GM21825 (cell line): ENCODE results near the gene APLF.
"Not testable (repeated sequence)": the region's sequence is repeated elsewhere in the genome, so short reads cannot be mapped to it uniquely, and the experiment has no call there.

ENCODE experiments used
- ATAC-seq: cut with Tn5 transposase; IDR thresholded peaks from one replicate; pipeline ENCODE4 v1.9.1; 2021; ENCODE audit warnings: mild to moderate bottlenecking, moderate library complexity; ENCODE audit not compliant: unreplicated experiment

The APLF gene

GRCh38 chr2:68526943-68527342 is 59.6 kb downstream of the APLF start:
- ATAC-seq: not testable (repeated sequence)

- ATAC-seq: not testable (repeated sequence)
Observed at GRCh38 chr2:68527343-68528081, 60.1 kb downstream of the APLF start.

- not testable (repeated sequence) for ATAC-seq
Observed at GRCh38 chr2:68529156-68529555, 61.8 kb downstream of the APLF start.

- not testable (repeated sequence) for ATAC-seq
Observed at GRCh38 chr2:68529651-68530050, 62.3 kb downstream of the APLF start.

- no peak for ATAC-seq
Observed at GRCh38 chr2:68536000-68536399, 68.6 kb downstream of the APLF start.

- ATAC-seq: no peak
Observed at GRCh38 chr2:68537011-68537410, 69.6 kb downstream of the APLF start.

- ATAC-seq: no peak
Observed at GRCh38 chr2:68537809-68538208, 70.4 kb downstream of the APLF start.

- ATAC-seq: no peak
Observed at GRCh38 chr2:68544811-68545210, 77.4 kb downstream of the APLF start.

GRCh38 chr2:68548396-68548795 is 81.0 kb downstream of the APLF start:
- no peak for ATAC-seq

GRCh38 chr2:68553098-68553497 is 85.7 kb downstream of the APLF start:
- no peak for ATAC-seq

GRCh38 chr2:68555425-68556206 is 88.2 kb downstream of the APLF start:
- ATAC-seq: not testable (repeated sequence)

- ATAC-seq: no peak
Observed at GRCh38 chr2:68556381-68556780, 89.0 kb downstream of the APLF start.

GRCh38 chr2:68558576-68558975 is 91.2 kb downstream of the APLF start:
- no peak for ATAC-seq

GRCh38 chr2:68559692-68560091 is 92.3 kb downstream of the APLF start:
- ATAC-seq: no peak

GRCh38 chr2:68560545-68560944 is 93.2 kb downstream of the APLF start:
- ATAC-seq: no peak

GRCh38 chr2:68561372-68561771 is 94.0 kb downstream of the APLF start:
- no peak for ATAC-seq

GRCh38 chr2:68562934-68563333 is 95.5 kb downstream of the APLF start:
- no peak for ATAC-seq

- ATAC-seq: no peak
Observed at GRCh38 chr2:68564426-68564825, 97.0 kb downstream of the APLF start.

GRCh38 chr2:68565273-68565672 is 97.9 kb downstream of the APLF start:
- ATAC-seq: no peak

- ATAC-seq: no peak
Observed at GRCh38 chr2:68565858-68566257, 98.5 kb downstream of the APLF start.

GRCh38 chr2:68566362-68566761 is 99.0 kb downstream of the APLF start:
- no peak for ATAC-seq

- ATAC-seq: no peak
Observed at GRCh38 chr2:68568116-68568515, 100.7 kb downstream of the APLF start.
